Cortex of kidney (tissue), 1 donor: ENCODE measurements around the gene NYAP2.

Experiments used
- DNase-seq: peaks from one replicate; lab custom pipeline; 2025; lab: John Stamatoyannopoulos, UW

The NYAP2 gene

GRCh38 chr2:225630824-225631533 is 231.5 kb downstream of the NYAP2 start:
- DNase-seq: no peak

GRCh38 chr2:225632351-225632750 is 232.8 kb downstream of the NYAP2 start:
- no peak for DNase-seq

GRCh38 chr2:225636558-225636957 is 237.0 kb downstream of the NYAP2 start:
- DNase-seq: no peak

GRCh38 chr2:225637259-225637658 is 237.7 kb downstream of the NYAP2 start:
- no peak for DNase-seq

GRCh38 chr2:225640550-225640949 is 241.0 kb downstream of the NYAP2 start:
- DNase-seq: no peak

- no peak for DNase-seq
These were observed 249.8 kb downstream of the NYAP2 start for GRCh38 chr2:225649274-225649673.

GRCh38 chr2:225650041-225650440 is 250.5 kb downstream of the NYAP2 start:
- no peak for DNase-seq

- no peak for DNase-seq
These were observed 261.0 kb downstream of the NYAP2 start for GRCh38 chr2:225660262-225661131.

GRCh38 chr2:225662101-225662500 is 262.6 kb downstream of the NYAP2 start:
- DNase-seq: no peak

- no peak for DNase-seq
These were observed 267.9 kb downstream of the NYAP2 start for GRCh38 chr2:225667445-225667844.

- no peak for DNase-seq
These were observed 269.2 kb downstream of the NYAP2 start for GRCh38 chr2:225668606-225669266.

- DNase-seq: no peak
These were observed 270.8 kb downstream of the NYAP2 start for GRCh38 chr2:225670111-225670974.

GRCh38 chr2:225678792-225679191 is 279.3 kb downstream of the NYAP2 start:
- no peak for DNase-seq

GRCh38 chr2:225683258-225683657 is 283.7 kb downstream of the NYAP2 start:
- no peak for DNase-seq

- DNase-seq: no peak
These were observed 290.6 kb downstream of the NYAP2 start for GRCh38 chr2:225690153-225690552.

GRCh38 chr2:225691711-225692110 is 292.2 kb downstream of the NYAP2 start:
- no peak for DNase-seq

GRCh38 chr2:225693259-225693658 is 293.7 kb downstream of the NYAP2 start:
- DNase-seq: no peak

GRCh38 chr2:225694664-225695063 is 295.2 kb downstream of the NYAP2 start:
- DNase-seq: no peak

GRCh38 chr2:225697936-225698335 is 298.4 kb downstream of the NYAP2 start:
- DNase-seq: no peak
